Left renal cortex interstitium (tissue), 4 donors: ENCODE measurements around the gene GALNT13. TPM values are rescaled to one million over a fixed set of nuclear protein-coding genes. Genes with fewer than 3 reads are reported as not detected.

Experiments used
- DNase-seq, 4 donors: peaks; one replicate each; pipeline ENCODE4 v3.0.0-alpha.2; 2013; ENCODE audit warnings: low read depth in 4 of 4, low spot score in 2 of 4, missing footprints in 1 of 4
- polyA plus RNA-seq, 4 donors: library from polyadenylated mRNA; unstranded; fragments of 120-200 nt; gene quantifications; one replicate each; pipeline ENCODE4 v1.2.1, GENCODE V29; 2013; ENCODE audit not compliant: insufficient read length in 4 of 4

GALNT13 gene
- polyA plus RNA-seq, 4 donors: 1.9 to 2.6 (median 2.4) TPM

GRCh38 chr2:154280543-154280942 lies 408.8 kb downstream of the GALNT13 start:
- DNase-seq: no peak

GRCh38 chr2:154289870-154290269 lies 418.1 kb downstream of the GALNT13 start:
- DNase-seq: no peak

DNA sequence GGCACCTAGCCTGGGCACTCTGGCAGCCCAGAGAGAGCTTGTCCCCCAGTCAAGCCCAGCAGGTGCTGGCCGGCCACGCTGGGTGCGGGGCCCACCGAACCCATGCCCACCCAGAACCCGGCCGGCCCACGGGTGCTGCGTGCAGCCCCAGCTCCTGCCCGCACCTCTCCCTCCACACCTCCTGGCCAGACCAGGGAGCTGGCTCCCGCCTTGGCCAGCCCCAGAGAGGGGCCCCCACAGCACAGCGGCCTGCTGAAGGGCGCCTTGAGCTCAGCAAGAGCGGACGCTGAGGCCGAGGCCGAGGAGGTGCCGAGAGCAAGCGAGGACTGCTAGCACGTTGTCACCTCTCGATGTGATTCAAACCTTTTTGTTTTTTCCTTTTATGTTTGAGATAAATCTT lies 419.8 kb downstream of the GALNT13 start:
- DNase-seq: no peak

GRCh38 chr2:154291927-154292326 lies 420.2 kb downstream of the GALNT13 start:
- DNase-seq: no peak

- DNase-seq: no peak
Observed at GRCh38 chr2:154293864-154294263, 422.1 kb downstream of the GALNT13 start.

GRCh38 chr2:154306266-154306970 lies 434.7 kb downstream of the GALNT13 start:
- DNase-seq: no peak

DNA sequence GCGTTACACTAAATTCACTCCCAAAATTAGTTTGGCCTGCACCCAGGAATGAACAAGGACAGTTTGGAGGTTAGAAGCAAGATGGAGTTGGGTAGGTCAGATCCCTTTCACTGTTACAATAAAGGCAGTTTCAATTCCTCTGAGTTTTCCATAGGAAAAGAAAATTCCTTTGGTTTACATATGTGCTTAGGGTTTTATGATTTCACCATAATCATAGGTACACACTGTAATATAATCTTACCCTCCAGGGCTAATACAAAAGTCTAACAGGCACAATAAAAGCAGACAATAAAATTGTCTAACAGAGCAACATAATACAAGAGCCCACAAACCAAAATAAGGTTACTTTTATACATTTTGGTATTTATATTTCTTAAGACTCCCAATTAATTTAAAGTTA lies 435.3 kb downstream of the GALNT13 start:
- DNase-seq: no peak

GRCh38 chr2:154324601-154325000 lies 452.9 kb downstream of the GALNT13 start:
- DNase-seq: no peak

- no peak for DNase-seq
Observed at GRCh38 chr2:154329510-154329909, 457.8 kb downstream of the GALNT13 start.

DNA sequence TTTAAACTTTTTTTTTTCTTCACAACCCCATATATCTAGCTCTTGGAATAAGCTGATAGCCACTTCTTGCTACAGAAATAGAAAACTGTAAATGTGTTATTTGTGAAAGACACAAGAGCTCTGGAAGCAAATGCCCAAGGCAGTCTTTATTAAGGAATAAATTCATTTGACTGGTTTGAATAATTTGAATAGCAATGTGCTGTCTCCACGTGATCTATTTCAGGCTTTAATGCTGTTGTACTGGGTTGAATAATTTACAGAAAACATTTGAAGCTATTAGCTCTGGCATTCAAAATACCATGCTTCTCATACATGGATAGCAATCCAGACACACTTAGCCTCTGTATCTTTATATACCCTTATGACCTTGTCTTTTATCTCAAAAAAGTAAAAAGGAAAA lies 460.1 kb downstream of the GALNT13 start:
- no peak for DNase-seq

DNA sequence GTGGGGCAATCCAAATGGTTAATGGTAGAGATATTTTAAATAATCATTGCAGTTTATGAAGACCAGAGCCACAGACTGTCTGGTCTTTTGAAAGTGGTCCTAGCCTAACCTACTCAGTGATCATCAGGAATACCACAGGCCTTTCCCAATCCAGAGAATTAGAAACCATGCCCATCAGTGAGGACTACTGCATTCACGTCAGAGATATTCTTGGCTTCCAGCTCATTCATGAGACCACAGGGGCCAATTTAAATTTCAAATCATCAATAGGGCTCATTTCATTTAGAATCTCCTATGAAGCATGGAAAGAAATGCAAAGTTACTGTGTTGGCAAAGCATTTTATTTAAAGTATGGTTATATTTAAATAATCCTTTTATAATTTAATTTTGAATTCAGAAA lies 464.5 kb downstream of the GALNT13 start:
- DNase-seq: no peak

DNA sequence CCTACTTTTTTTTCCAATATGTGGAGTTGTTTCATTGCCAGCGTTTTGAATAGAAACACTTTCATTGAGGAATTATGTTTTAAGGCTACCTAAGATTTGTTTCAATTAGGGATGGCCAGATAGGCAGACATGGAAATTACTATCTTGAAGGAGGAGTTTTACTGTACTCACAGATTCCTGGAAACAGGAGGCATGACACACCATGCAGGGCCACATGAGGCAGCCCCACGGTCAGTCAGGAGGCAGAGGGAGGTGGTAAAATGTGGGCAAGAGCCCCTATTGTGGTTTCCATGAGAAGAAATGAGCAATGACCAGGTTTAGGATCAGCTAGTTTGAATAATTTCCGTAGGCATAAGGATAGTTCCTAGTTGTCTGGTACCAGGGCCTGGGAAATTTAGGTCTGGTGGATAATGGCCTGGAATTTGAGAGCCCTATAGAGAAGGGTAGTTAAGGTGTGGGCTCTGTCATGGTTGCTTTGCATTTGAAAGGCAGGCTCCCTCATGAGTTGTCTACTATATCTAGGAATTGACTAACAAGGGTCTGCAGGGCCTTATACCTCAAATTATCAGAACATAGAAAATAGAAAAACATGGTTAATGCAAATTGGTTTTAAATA lies 466.7 kb downstream of the GALNT13 start:
- no peak for DNase-seq

GRCh38 chr2:154343282-154343681 lies 471.6 kb downstream of the GALNT13 start:
- DNase-seq: no peak

GRCh38 chr2:154350911-154351310 lies 479.2 kb downstream of the GALNT13 start:
- no peak for DNase-seq

GRCh38 chr2:154361276-154361675 lies 489.6 kb downstream of the GALNT13 start:
- DNase-seq: no peak

DNA sequence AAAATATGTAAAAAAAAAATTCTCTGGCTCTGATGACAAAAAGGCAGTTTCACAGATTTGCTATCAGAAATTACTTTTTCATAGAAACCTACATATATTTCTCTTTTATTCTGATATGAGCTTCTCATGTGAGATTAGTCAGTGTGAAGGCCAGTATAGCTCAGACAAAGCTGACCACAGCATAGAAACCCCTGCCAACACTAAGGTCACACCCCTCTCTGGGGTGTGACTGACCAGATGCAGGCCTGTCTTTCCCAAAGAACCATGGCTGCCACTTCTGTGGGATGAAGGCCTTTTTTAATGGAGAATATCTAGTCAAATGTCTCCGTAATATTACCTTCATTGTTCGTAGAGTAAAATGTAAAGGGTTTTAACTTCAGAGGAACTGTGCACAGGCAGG lies 496.4 kb downstream of the GALNT13 start:
- no peak for DNase-seq

DNA sequence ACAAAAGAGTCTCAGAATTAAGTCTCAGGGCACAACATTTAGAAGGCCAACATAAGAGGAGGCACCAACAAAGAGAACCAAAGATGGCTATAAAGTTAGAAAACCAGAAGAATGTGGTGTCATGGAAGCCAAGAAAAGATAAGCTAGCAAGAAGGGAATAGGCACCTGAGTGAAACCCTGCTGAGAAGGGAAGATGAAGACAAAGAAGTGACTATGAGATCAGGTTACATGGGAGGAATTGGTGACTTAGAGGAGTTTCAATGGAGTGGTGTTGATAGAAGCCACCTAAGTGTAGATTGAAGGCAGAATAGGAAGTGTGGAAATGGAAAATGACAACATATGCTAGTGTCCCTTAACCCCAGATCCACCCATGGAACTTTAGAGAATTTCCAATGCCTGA lies 499.2 kb downstream of the GALNT13 start:
- DNase-seq: no peak

- DNase-seq: no peak
Observed at GRCh38 chr2:154374416-154374815, 502.7 kb downstream of the GALNT13 start.

- DNase-seq: peak; percentile 20 to 54 (median 34)
Observed at GRCh38 chr2:154375579-154375931, 503.8 kb downstream of the GALNT13 start.

GRCh38 chr2:154381931-154382794 lies 510.4 kb downstream of the GALNT13 start:
- no peak for DNase-seq

DNA sequence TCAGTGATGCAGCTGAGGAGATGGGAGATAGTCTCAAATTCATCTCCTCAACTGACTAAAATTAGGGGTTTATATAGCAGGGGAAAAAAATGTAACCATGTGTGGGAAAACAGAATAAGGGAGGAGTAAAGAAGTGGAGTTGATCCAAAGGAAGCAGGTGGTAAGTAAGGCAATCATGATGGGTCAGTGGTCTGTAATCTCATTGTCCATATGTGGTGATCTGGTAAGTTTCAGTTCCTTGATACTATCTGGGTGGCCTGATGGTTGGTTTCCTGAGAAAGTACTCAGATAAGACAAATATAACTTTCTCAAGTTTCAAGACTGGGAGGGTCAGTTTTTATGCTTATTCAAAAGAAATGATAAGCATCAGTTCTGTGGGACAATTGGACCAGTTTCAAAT lies 514.5 kb downstream of the GALNT13 start:
- no peak for DNase-seq

GRCh38 chr2:154391051-154391450 lies 519.3 kb downstream of the GALNT13 start:
- no peak for DNase-seq
